GM12872 (cell line): ENCODE results near the gene PCDHA8.
A peak's percentile ranks its signal among the peaks of the same experiment; 100 is the strongest.

Experiments used
- TF ChIP-seq, protein P1 (sequence below): IDR thresholded peaks from 3 replicates; pipeline ENCODE4 v1.5.1; 2011; ENCODE audit warnings: low read depth, mild to moderate bottlenecking, low read length, moderate library complexity; ENCODE audit not compliant: insufficient read depth

Gene PCDHA8

DNA sequence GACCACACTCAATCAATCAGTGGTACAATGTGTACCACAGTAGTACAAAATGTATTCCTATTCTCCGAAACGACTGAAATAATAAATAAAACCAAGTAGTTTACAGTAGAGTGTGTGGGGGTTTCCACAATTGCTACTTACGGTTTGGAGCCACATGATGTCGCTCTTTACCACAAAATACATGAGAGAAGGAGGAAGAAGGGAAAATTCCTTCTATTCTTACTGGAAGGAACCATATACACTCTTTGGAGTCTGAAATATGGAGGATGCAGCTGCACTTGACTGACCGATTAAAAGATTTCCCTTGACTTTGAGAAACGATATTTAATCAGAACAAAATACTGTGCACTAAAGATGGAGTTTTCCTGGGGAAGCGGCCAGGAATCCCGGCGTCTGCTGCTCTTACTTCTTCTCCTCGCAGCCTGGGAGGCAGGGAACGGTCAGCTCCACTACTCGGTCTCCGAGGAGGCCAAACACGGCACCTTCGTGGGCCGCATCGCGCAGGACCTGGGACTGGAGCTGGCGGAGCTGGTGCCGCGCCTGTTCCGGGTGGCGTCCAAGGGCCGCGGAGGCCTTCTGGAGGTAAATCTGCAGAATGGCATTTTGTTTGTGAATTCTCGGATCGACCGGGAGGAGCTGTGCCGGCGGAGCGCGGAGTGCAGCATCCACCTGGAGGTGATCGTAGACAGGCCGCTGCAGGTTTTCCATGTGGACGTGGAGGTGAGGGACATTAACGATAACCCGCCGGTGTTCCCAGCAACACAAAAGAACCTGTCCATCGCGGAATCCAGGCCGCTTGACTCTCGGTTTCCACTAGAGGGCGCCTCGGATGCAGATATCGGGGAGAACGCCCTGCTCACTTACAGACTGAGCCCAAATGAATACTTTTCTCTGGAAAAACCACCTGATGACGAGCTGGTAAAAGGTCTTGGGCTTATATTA lies 33.9 kb upstream of the PCDHA8 start, which contains the start of gene PCDHA4:
TSS of gene PCDHA4 (plus strand) at position 235 of the 942 bp plus-strand sequence.
- TF ChIP-seq, protein P1, sequence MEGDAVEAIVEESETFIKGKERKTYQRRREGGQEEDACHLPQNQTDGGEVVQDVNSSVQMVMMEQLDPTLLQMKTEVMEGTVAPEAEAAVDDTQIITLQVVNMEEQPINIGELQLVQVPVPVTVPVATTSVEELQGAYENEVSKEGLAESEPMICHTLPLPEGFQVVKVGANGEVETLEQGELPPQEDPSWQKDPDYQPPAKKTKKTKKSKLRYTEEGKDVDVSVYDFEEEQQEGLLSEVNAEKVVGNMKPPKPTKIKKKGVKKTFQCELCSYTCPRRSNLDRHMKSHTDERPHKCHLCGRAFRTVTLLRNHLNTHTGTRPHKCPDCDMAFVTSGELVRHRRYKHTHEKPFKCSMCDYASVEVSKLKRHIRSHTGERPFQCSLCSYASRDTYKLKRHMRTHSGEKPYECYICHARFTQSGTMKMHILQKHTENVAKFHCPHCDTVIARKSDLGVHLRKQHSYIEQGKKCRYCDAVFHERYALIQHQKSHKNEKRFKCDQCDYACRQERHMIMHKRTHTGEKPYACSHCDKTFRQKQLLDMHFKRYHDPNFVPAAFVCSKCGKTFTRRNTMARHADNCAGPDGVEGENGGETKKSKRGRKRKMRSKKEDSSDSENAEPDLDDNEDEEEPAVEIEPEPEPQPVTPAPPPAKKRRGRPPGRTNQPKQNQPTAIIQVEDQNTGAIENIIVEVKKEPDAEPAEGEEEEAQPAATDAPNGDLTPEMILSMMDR: peak; percentile 42; the same call in 2 of the 3 replicates

DNA sequence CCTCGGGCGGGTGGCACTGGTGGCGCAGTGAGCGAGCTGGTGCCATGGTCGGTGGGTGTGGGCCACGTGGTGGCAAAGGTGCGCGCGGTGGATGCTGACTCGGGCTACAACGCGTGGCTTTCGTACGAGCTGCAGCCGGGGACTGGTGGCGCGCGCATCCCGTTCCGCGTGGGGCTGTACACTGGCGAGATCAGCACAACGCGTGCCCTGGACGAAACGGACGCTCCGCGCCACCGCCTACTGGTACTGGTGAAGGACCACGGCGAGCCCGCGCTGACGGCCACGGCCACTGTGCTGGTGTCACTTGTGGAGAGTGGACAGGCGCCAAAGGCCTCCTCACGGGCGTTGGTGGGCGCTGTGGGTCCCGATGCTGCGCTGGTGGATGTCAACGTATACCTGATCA lies 32.1 kb upstream of the PCDHA8 start:
- TF ChIP-seq, protein P1: no peak

DNA sequence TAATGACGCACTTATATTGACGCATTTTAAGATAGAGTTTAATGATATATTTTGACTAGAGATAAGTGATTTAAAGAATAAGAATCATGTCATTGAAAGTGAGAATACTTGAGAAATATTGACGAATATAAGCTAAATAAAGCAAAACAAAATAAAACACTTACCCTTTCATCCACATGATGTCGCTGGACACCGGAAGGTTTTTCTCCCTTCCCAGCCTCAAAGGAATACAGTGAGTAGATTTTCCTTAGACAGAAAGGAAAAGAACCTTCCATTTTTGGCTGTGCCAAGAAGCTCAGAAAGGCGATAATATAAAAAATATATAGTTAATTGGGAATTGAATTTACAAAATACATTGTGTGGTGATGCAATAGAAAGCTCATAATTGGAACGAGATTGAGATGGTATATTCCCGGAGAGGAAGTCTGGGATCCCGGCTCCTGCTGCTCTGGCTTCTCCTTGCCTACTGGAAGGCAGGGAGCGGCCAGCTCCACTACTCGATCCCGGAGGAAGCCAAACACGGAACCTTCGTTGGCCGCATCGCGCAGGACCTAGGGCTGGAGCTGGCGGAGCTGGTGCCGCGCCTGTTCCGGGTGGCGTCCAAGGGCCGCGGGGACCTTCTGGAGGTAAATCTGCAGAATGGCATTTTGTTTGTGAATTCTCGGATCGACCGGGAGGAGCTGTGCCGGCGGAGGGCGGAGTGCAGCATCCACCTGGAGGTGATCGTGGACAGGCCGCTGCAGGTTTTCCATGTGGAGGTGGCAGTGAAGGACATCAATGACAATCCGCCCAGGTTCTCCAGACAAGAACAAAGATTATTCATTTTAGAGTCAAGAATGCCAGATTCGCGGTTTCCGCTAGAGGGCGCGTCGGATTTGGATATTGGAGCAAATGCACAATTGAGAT lies 19.4 kb upstream of the PCDHA8 start, which contains the start of gene PCDHA5:
TSS of gene PCDHA5 (plus strand) at position 239 of the 906 bp plus-strand sequence.
- TF ChIP-seq, protein P1: no peak

DNA sequence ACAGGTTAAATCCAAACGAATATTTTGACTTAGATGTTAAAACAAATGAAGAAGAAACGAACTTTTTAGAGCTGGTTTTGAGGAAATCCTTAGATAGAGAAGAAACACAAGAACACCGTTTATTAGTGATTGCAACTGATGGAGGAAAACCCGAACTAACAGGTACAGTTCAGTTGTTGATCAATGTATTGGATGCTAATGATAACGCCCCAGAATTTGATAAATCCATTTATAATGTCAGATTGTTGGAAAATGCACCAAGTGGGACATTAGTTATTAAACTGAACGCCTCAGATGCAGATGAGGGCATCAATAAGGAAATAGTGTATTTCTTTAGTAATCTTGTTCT lies 18.7 kb upstream of the PCDHA8 start:
- TF ChIP-seq, protein P1: no peak

DNA sequence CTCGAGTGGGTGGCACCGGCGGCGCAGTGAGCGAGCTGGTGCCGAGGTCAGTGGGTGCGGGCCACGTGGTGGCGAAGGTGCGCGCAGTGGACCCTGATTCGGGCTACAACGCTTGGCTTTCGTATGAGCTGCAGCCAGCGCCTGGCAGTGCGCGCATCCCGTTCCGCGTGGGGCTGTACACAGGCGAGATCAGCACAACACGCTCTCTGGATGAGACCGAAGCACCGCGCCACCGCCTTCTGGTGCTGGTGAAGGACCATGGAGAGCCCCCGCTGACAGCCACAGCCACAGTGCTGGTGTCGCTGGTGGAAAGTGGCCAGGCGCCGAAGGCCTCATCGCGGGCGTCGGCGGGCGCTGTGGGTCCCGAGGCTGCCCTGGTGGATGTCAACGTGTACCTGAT lies 17.5 kb upstream of the PCDHA8 start:
- TF ChIP-seq, protein P1: no peak

DNA sequence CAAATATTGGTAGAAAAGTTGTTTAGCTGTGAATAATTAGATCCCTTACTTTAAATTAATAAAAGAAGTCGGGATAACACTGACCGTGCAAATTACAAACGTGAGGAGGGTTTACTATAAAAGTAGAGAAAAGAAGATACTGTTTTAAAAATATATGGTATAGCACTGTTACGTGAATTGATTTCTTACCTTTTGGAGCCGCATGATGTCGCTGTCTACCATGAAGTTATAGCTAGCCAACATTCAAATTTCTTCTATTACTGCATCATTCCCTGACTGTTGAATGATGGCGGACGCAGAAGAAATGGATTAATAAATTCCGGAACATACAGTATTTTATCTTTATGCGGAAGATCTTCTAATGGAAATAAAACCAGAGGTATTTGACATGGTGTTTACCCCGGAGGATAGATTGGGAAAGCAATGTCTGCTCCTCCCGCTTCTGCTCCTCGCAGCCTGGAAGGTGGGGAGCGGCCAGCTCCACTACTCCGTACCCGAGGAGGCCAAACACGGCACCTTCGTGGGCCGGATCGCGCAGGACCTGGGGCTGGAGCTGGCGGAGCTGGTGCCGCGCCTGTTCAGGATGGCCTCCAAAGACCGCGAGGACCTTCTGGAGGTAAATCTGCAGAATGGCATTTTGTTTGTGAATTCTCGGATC lies 13.2 kb upstream of the PCDHA8 start, which contains the start of gene PCDHA6:
TSS of gene PCDHA6 (plus strand) at position 257 of the 658 bp plus-strand sequence. CDS start at position 389, 132 bp downstream.
- TF ChIP-seq, protein P1: no peak
